Panc1 (cell line): ENCODE measurements around the gene LRRC42. TPM values are rescaled to one million over a fixed set of nuclear protein-coding genes. Genes with fewer than 3 reads are reported as not detected.

Experiments used
- ATAC-seq: fragments of 200-7000 bp; cut with Tn5 transposase; 2 replicates; pipeline ENCODE4 v1.9.1; 2020; ENCODE audit warnings: mild to moderate bottlenecking, moderate library complexity
- BruUV-seq: library from RNA; stranded (reverse); fragments of 400-500 nt; replicated peaks from 2 replicates; lab custom pipeline; 2021; lab: Mats Ljungman, UMichigan
- CTCF ChIA-PET: fragments of 300-600 bp; sonication (Branson Sonifier 250); formaldehyde crosslinking; loops from one replicate; lab custom pipeline; 2022; ENCODE audit warnings: antibody characterized with exemption; lab: Charles Lee
- POLR2A ChIA-PET: fragments of 300-600 bp; sonication (Branson Sonifier 250); formaldehyde crosslinking; loops from one replicate; lab custom pipeline; 2022; ENCODE audit warnings: antibody characterized with exemption; lab: Charles Lee
- DNase-seq: peaks from one replicate; pipeline ENCODE4 v3.0.0-alpha.2; 2010; ENCODE audit warnings: low read depth, low spot score
- H3K27ac ChIP-seq: 2 replicates; pipeline ENCODE4 v1.5.1; 2011; ENCODE audit warnings: mild to moderate bottlenecking, low read length, inconsistent platforms
- H3K27me3 ChIP-seq: fragments of 200-500 bp; sonication (Bioruptor generic); 2 replicates; pipeline ENCODE4 v1.6.0; 2014; ENCODE audit warnings: low read length, inconsistent platforms; ENCODE audit not compliant: control insufficient read depth, insufficient read depth
- H3K36me3 ChIP-seq: fragments of 200-500 bp; sonication (Bioruptor generic); 2 replicates; pipeline ENCODE4 v1.5.1; 2014; ENCODE audit warnings: inconsistent platforms, mild to moderate bottlenecking, low read length, moderate library complexity; ENCODE audit not compliant: control insufficient read depth, insufficient read depth
- H3K4me1 ChIP-seq: 2 replicates; pipeline ENCODE4 v1.5.1; 2011; ENCODE audit warnings: inconsistent platforms, mild to moderate bottlenecking, low read length, moderate library complexity; ENCODE audit not compliant: control insufficient read depth, insufficient read depth
- H3K4me3 ChIP-seq, 2 experiments: 2 replicates each; pipeline ENCODE4 v1.5.1; 2011 to 2012; ENCODE audit warnings: low read depth in 2 of 2, low read length in 2 of 2, mild to moderate bottlenecking in 2 of 2, inconsistent platforms in 1 of 2, moderate library complexity in 1 of 2
- H3K9me3 ChIP-seq: fragments of 200-500 bp; sonication (Bioruptor generic); 2 replicates; pipeline ENCODE4 v1.5.1; 2014; ENCODE audit warnings: low read depth, mild to moderate bottlenecking, inconsistent platforms, low read length, moderate library complexity; ENCODE audit not compliant: control insufficient read depth, insufficient read depth
- POLR2AphosphoS5 ChIP-seq: IDR thresholded peaks from 2 replicates; pipeline ENCODE4 v1.6.1; 2012; ENCODE audit warnings: mild to moderate bottlenecking, low read depth, low read length, moderate library complexity
- SIN3A ChIP-seq: IDR thresholded peaks from 2 replicates; pipeline ENCODE4 v1.6.1; 2012; ENCODE audit warnings: low read depth, mild to moderate bottlenecking, low read length, moderate library complexity, borderline replicate concordance; ENCODE audit not compliant: insufficient read depth
- TCF7L2 ChIP-seq: IDR thresholded peaks from 2 replicates; pipeline ENCODE4 v1.6.1; 2011; ENCODE audit warnings: mild to moderate bottlenecking, low read depth, low read length, inconsistent platforms
- in situ Hi-C: cut with HindIII; loops from 2 replicates; pipeline ENCODE4 v1.10.0; 2016; ENCODE audit warnings: low sequenced_read_pairs, low pct_unique_long_range_greater_than_20kb
- intact Hi-C: fragments of 100-400 bp; cut with micrococcal nuclease; formaldehyde crosslinking; loops from one replicate; pipeline ENCODE4 v1.10.0; 2022; ENCODE audit not compliant: unreplicated experiment
- total RNA-seq: library from RNA; stranded (reverse); gene quantifications from one replicate; pipeline ENCODE4 v1.2.1, GENCODE V29; 2021; ENCODE audit not compliant: unreplicated experiment
- TF ChIP-seq, protein P1 (sequence below), 2 experiments: IDR thresholded peaks; 2 replicates each; pipeline ENCODE4 v1.6.1; 2011 to 2012; ENCODE audit warnings: low read depth in 2 of 2, control low read depth in 1 of 2, low read length in 1 of 2, mild to moderate bottlenecking in 1 of 2, moderate library complexity in 1 of 2; ENCODE audit not compliant: insufficient read depth in 1 of 2
- TF ChIP-seq, protein P2 (sequence below): fragments of 450-650 bp; IDR thresholded peaks from 2 replicates; pipeline ENCODE4 v1.5.1; 2017; ENCODE audit warnings: mild to moderate bottlenecking

Gene LRRC42
- total RNA-seq, 1 experiment from 2014 or later, result 41.0 TPM

DNA sequence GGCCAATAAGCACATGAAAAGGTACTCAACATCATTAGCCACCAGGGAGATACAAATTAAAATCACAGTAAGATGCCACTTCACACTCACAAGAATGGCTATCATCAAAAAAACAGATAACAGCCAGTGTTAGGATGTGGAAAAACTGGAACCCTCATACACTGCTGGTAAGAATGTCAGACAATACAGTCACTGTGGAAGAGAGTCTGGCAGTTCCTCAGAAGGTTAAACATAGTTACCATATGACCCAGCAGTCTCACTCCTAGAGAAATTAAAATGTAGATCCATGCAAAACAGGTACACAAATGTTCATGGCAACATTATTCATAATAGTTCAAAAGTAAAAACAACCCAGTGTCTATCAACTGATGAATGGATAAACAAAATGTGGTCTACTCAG is 38.6 kb downstream of the LRRC42 start:
- no peaks in the 10 kb centered on the region for H3K4me1 ChIP-seq
- ATAC-seq (no peak), DNase-seq (no peak)
- no TSS peak for BruUV-seq
- no peak overlapping the region for H3K27ac ChIP-seq
- H3K4me3 ChIP-seq, result no peak overlapping the region
- H3K9me3 ChIP-seq, result no peaks in the 10 kb centered on the region
- CTCF ChIA-PET, result no interaction called here
- in situ Hi-C loops, result no loop called here
- TF ChIP-seq, protein P1, sequence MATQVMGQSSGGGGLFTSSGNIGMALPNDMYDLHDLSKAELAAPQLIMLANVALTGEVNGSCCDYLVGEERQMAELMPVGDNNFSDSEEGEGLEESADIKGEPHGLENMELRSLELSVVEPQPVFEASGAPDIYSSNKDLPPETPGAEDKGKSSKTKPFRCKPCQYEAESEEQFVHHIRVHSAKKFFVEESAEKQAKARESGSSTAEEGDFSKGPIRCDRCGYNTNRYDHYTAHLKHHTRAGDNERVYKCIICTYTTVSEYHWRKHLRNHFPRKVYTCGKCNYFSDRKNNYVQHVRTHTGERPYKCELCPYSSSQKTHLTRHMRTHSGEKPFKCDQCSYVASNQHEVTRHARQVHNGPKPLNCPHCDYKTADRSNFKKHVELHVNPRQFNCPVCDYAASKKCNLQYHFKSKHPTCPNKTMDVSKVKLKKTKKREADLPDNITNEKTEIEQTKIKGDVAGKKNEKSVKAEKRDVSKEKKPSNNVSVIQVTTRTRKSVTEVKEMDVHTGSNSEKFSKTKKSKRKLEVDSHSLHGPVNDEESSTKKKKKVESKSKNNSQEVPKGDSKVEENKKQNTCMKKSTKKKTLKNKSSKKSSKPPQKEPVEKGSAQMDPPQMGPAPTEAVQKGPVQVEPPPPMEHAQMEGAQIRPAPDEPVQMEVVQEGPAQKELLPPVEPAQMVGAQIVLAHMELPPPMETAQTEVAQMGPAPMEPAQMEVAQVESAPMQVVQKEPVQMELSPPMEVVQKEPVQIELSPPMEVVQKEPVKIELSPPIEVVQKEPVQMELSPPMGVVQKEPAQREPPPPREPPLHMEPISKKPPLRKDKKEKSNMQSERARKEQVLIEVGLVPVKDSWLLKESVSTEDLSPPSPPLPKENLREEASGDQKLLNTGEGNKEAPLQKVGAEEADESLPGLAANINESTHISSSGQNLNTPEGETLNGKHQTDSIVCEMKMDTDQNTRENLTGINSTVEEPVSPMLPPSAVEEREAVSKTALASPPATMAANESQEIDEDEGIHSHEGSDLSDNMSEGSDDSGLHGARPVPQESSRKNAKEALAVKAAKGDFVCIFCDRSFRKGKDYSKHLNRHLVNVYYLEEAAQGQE (IDR thresholded peaks at IDR 0.05; ENCODE audit: insufficient read depth in 1 of 2, low read depth in 2 of 2, low read length in 1 of 2), result no peak
- TF ChIP-seq, protein P2, sequence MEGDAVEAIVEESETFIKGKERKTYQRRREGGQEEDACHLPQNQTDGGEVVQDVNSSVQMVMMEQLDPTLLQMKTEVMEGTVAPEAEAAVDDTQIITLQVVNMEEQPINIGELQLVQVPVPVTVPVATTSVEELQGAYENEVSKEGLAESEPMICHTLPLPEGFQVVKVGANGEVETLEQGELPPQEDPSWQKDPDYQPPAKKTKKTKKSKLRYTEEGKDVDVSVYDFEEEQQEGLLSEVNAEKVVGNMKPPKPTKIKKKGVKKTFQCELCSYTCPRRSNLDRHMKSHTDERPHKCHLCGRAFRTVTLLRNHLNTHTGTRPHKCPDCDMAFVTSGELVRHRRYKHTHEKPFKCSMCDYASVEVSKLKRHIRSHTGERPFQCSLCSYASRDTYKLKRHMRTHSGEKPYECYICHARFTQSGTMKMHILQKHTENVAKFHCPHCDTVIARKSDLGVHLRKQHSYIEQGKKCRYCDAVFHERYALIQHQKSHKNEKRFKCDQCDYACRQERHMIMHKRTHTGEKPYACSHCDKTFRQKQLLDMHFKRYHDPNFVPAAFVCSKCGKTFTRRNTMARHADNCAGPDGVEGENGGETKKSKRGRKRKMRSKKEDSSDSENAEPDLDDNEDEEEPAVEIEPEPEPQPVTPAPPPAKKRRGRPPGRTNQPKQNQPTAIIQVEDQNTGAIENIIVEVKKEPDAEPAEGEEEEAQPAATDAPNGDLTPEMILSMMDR, result no peak
- TF ChIP-seq POLR2AphosphoS5 (no peak), TCF7L2 (no peak)
- no peaks in the 10 kb centered on the region for H3K36me3 ChIP-seq
- POLR2A ChIA-PET, result no interaction called here
- intact Hi-C loops, result no loop called here
- no peaks in the 10 kb centered on the region for H3K27me3 ChIP-seq

DNA sequence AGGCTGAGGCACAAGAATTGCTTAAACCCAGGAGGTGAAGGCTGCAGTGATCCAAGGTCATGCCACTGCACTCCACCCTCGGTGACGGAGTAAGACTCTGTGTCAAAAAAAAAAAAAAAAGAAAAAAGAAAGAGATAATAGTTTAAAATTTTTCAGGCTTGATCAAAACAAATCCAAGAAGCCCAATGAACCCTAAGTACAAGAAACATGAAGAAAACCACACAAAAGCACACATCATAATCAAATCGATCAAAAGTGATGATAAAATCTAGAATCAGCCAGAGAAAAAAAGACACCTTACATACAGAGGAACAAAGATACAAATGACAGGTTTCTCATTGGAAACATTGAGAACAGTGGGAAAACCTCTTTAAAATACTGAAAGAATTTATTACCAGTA is 40.3 kb downstream of the LRRC42 start:
- BruUV-seq, result no TSS peak
- intact Hi-C loops, result no loop called here
- Histone ChIP-seq H3K4me1 (no peaks in the 10 kb centered on the region), H3K27ac (no peak overlapping the region), H3K36me3 (no peaks in the 10 kb centered on the region), H3K4me3 (no peak overlapping the region), H3K9me3 (no peaks in the 10 kb centered on the region), H3K27me3 (no peaks in the 10 kb centered on the region)
- no peak for DNase-seq
- TF ChIP-seq TCF7L2 (no peak), SIN3A (no peak), POLR2AphosphoS5 (no peak)
- TF ChIP-seq, protein P2, result no peak
- TF ChIP-seq, protein P1 (IDR thresholded peaks at IDR 0.05; ENCODE audit: insufficient read depth in 1 of 2, low read depth in 2 of 2, low read length in 1 of 2), result no peak
- in situ Hi-C loops, result no loop called here
- ATAC-seq, result no peak
- ChIA-PET CTCF (no interaction called here), POLR2A (no interaction called here)
